Measurements from ENCODE around the gene ICA1. TPM values are rescaled to one million over a fixed set of nuclear protein-coding genes. Genes with fewer than 3 reads are reported as not detected.

The ICA1 gene
- total RNA-seq, 6 donors from 2014 or later, result 19.3 to 85.4 (median 44.6) TPM

DNA sequence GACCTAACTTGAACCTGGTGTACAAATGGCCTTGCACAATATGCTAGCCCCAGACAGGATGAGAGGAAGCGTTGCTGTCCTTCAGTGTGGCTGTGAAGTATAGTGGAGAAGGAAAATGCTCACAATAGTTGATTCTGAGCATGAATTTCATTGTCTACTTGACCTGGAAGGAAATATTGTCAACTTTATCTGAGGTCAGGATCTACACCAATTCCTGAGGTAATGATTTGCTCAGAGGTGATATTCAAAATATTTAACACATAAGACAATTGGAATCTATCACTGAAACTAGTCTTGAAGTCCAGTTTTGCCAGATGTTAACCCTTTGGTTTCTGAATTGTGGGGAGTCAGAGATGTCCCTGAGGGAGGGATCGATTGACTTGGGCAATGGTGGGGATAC, 20.9 kb upstream of the ICA1 start:
- DNase-seq, result no peak
- WGBS, 2 donors, result 72 to 86% methylated on average over 2 of the region's 2 CpGs

DNA sequence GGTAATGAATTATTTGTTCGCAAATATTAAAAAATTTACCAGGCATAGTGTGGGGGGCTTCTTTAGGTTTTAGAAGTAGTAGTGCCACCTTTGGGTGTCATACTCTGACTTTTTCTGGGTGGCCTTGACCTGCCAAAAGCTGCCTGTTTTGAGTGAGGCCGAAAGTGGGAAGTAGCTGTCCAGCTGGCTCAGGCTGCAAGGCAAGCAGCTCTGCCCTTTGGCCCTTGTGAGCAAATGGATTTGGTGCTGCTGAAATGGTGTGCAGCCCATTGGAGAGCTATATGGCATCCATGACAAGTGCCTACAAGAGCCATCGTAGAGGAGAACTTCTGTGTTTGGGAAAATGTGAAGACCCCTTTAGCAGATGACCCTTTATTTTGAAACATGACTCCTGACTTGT, 20.2 kb upstream of the ICA1 start:
- 83 to 92% methylated on average over 3 of the region's 3 CpGs for WGBS, 2 donors
- no peak overlapping the region for H3K4me3 ChIP-seq
- no peaks in the 10 kb centered on the region for H3K36me3 ChIP-seq
- no peak overlapping the region for H3K27ac ChIP-seq
- no peak for TF ChIP-seq EP300 (IDR thresholded peaks at IDR 0.05)
- TF ChIP-seq CTCF (IDR thresholded peaks at IDR 0.05), result no peak
- TF ChIP-seq POLR2A (IDR thresholded peaks at IDR 0.05), result no peak
- H3K4me1 ChIP-seq, result no peaks in the 10 kb centered on the region
- no peaks in the 10 kb centered on the region for H3K27me3 ChIP-seq
- DNase-seq (no peak), ATAC-seq (ENCODE audit: low FRiP score in 2 of 2) (no peak)
- H3K9me3 ChIP-seq, result no peaks in the 10 kb centered on the region

More for the DNA sequence above, 20.9 kb upstream of the ICA1 start:
- no peak for ATAC-seq (ENCODE audit: low FRiP score in 2 of 2)
- Histone ChIP-seq H3K27me3 (no peaks in the 10 kb centered on the region), H3K4me1 (no peaks in the 10 kb centered on the region), H3K4me3 (no peak overlapping the region), H3K36me3 (no peaks in the 10 kb centered on the region), H3K27ac (no peak overlapping the region), H3K9me3 (no peaks in the 10 kb centered on the region)
- TF ChIP-seq POLR2AphosphoS5 (IDR thresholded peaks at IDR 0.05), result no peak

DNA sequence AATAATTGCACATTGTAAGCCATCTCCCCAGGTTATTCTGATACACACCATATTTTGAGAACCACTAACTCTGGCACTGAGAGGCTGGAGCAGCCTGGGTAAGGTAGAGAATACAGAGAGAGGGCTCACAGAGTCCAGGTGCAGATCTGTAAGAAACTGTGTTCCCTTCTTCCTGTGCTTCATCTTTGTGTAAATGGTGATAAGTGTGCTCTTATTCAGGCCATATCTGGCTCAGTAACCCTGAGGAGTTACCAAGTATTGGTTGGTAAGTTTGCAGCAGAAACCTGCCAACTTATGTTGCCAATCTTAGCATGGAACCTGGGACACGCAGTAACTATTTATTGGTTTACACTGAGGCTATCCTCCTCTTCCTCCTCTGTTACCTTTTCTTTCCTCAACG, 16.2 kb upstream of the ICA1 start:
- TF ChIP-seq EP300 (IDR thresholded peaks at IDR 0.05) (no peak), POLR2A (IDR thresholded peaks at IDR 0.05) (no peak), POLR2AphosphoS5 (IDR thresholded peaks at IDR 0.05) (no peak)
- WGBS, 2 donors, result 49 to 60% methylated on average over 2 of the region's 2 CpGs
- Histone ChIP-seq H3K27me3 (no peaks in the 10 kb centered on the region), H3K4me3 (no peak overlapping the region), H3K27ac (no peak overlapping the region), H3K36me3 (no peaks in the 10 kb centered on the region), H3K4me1 (no peaks in the 10 kb centered on the region), H3K9me3 (no peaks in the 10 kb centered on the region)
- no peak for DNase-seq
- ATAC-seq (ENCODE audit: low FRiP score in 2 of 2), result no peak

GRCh38 chr7:8277394-8277982, 15.5 kb upstream of the ICA1 start:
- H3K4me1 ChIP-seq, result no peaks in the 10 kb centered on the region
- no peak for ATAC-seq (ENCODE audit: low FRiP score in 2 of 2)
- no peaks in the 10 kb centered on the region for H3K27me3 ChIP-seq
- H3K27ac ChIP-seq, result no peak overlapping the region
- no peaks in the 10 kb centered on the region for H3K9me3 ChIP-seq
- 86 to 88% methylated on average over 3 of the region's 3 CpGs for WGBS, 2 donors
- DNase-seq, result no peak
- H3K4me3 ChIP-seq, result no peak overlapping the region
- no peak for TF ChIP-seq EP300 (IDR thresholded peaks at IDR 0.05)
- peak in 1 of 6 experiments; percentile 9 for TF ChIP-seq CTCF (IDR thresholded peaks at IDR 0.05)
- no peaks in the 10 kb centered on the region for H3K36me3 ChIP-seq

- Histone ChIP-seq H3K36me3 (no peaks in the 10 kb centered on the region), H3K4me1 (no peaks in the 10 kb centered on the region), H3K27me3 (no peaks in the 10 kb centered on the region), H3K9me3 (no peaks in the 10 kb centered on the region), H3K4me3 (no peak overlapping the region), H3K27ac (no peak overlapping the region)
- no peak for DNase-seq
- WGBS, 2 donors, result 63 to 68% methylated on average over 2 of the region's 2 CpGs
- TF ChIP-seq POLR2AphosphoS5 (IDR thresholded peaks at IDR 0.05), result no peak
- no peak for TF ChIP-seq EP300 (IDR thresholded peaks at IDR 0.05)
- no peak for TF ChIP-seq CTCF (IDR thresholded peaks at IDR 0.05)
- no peak for TF ChIP-seq POLR2A (IDR thresholded peaks at IDR 0.05)
- ATAC-seq (ENCODE audit: low FRiP score in 2 of 2), result no peak
Measured at GRCh38 chr7:8274589-8274988, 12.6 kb upstream of the ICA1 start.

GRCh38 chr7:8271960-8272359, 10.0 kb upstream of the ICA1 start:
- DNase-seq, result no peak
- TF ChIP-seq POLR2A (IDR thresholded peaks at IDR 0.05) (no peak), CTCF (IDR thresholded peaks at IDR 0.05) (no peak), POLR2AphosphoS5 (IDR thresholded peaks at IDR 0.05) (no peak)
- Histone ChIP-seq H3K27me3 (no peaks in the 10 kb centered on the region), H3K27ac (no peak overlapping the region), H3K4me3 (no peak overlapping the region), H3K4me1 (no peaks in the 10 kb centered on the region), H3K36me3 (no peaks in the 10 kb centered on the region), H3K9me3 (no peaks in the 10 kb centered on the region)
- ATAC-seq (ENCODE audit: low FRiP score in 2 of 2), result no peak
